Cardiac fibroblast (primary cell): ENCODE measurements around the gene PCGF6.
"Not testable (repeated sequence)": the region's sequence is repeated elsewhere in the genome, so short reads cannot be mapped to it uniquely, and the experiment has no call there.

Source experiments
- DNase-seq, 2 donors: peaks; one replicate each; pipeline versions ENCODE4 v3.0.0 to v3.0.0-alpha.2; 2010; ENCODE audit warnings: low read depth in 2 of 2
- H3K4me3 ChIP-seq, 2 donors: replicated peaks in 1 of 2; 1 replicate in 1 of 2; 2 replicates in 1 of 2; pipeline ENCODE4 v1.5.1; 2011; ENCODE audit warnings: low read depth in 2 of 2, low read length in 2 of 2, mild to moderate bottlenecking in 2 of 2, moderate library complexity in 1 of 2
- TF ChIP-seq, protein P1 (sequence below): IDR thresholded peaks from one replicate; pipeline ENCODE4 v1.5.1; 2011; ENCODE audit warnings: low read depth, mild to moderate bottlenecking, low read length, inconsistent platforms

PCGF6 gene

GRCh38 chr10:103259989-103260388, 91.0 kb downstream of the PCGF6 start:
- no peak overlapping the region for H3K4me3 ChIP-seq
- no peak for DNase-seq
- TF ChIP-seq, protein P1, sequence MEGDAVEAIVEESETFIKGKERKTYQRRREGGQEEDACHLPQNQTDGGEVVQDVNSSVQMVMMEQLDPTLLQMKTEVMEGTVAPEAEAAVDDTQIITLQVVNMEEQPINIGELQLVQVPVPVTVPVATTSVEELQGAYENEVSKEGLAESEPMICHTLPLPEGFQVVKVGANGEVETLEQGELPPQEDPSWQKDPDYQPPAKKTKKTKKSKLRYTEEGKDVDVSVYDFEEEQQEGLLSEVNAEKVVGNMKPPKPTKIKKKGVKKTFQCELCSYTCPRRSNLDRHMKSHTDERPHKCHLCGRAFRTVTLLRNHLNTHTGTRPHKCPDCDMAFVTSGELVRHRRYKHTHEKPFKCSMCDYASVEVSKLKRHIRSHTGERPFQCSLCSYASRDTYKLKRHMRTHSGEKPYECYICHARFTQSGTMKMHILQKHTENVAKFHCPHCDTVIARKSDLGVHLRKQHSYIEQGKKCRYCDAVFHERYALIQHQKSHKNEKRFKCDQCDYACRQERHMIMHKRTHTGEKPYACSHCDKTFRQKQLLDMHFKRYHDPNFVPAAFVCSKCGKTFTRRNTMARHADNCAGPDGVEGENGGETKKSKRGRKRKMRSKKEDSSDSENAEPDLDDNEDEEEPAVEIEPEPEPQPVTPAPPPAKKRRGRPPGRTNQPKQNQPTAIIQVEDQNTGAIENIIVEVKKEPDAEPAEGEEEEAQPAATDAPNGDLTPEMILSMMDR = no peak

DNA sequence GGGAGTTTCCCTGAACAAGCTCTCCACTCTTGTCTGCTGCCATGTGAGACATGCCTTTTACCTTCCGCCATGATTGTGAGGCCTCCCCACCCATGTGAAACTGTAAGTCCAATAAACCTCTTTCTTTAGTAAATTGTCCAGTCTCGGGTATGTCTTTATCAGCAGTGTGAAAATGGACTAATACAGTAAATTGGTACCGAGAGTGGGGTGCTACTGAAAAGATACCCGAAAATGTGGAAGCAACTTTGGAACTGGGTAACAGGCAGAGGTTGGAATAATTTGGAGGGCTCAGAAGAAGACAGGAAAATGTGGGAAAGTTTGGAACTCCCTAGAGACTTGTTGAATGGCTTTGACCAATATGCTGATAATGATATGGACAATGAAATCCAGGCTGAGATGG, 92.0 kb downstream of the PCGF6 start:
- not testable (repeated sequence) for DNase-seq, H3K4me3 ChIP-seq

DNA sequence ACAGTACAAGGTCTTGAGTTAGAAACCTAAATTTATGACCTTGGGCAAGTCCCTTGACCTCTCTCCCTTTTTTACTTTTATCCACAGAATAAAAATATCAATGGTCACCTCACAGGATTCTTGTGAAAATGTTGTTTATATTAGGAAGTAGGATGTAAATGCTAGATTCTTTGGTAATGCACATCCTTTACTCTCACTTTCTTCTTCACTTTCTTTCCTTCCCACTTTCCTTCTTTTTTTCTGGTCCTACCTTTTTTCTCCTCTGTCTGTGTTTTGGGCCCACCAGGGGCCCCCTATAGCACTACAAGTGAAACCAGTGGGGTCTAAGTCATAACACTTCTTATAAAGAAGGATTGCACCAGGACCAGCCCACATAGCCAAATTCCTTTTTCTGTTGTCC, 93.1 kb downstream of the PCGF6 start:
- TF ChIP-seq, protein P1 = no peak
- no peak for DNase-seq
- H3K4me3 ChIP-seq = no peak overlapping the region

DNA sequence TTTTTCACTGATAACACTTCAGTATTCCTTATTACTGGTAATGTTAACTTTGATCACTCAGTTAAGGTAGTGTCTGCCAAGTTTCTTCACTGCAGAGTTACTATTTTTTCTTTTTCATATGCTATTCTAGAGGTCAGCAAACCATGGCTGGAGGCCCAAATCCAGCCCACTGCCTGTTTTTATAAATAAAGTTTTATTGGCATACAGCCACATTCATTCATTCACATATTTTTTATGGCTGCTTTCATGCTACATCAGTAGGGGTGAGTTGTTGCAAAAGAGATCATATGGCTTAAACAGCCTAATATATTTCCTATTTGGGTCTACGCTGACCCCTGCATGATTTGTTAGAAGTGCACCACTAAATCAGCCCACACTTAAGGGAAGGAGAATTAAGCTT, 94.3 kb downstream of the PCGF6 start:
- TF ChIP-seq, protein P1 = no peak
- no peak for DNase-seq
- H3K4me3 ChIP-seq = no peak overlapping the region

DNA sequence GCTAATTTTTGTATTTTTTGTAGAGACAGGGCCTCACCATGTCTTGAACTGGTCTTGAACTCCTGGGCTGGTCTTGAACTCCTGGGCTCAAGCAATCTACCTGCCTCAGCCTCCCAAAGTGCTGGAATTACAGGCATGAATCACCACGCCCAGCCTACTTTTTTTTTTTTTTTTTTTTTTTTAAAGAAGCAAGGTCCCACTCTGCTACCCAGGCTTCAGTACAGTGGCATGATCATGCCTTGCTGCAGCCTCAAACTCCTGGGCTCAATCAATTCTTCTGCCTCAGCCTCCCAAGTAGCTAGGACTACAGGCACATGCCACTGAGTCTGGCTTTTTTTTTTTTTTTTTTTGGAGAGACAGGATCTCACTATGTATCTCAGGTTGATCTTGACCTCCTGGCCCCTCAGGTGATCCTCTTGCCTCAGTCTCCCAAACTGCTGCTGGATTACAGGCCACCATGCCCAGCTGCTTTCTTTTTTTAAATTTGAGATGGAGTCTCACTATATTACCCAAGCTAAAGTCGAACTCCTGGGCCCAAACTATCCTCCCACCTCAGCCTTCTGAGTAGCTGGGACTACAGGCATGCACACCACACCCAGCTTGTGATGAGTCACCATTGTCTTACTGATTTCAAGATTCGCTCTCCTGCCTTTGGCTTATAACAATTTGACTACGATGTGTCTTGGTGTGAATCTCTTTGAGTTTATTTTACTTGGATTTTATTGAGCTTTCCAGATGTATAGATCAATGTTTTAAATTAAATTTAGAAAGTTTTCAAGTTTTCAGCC, 96.2 kb downstream of the PCGF6 start:
- peak in 1 of 2 donors; percentile 61 for DNase-seq
- no peak overlapping the region for H3K4me3 ChIP-seq
- TF ChIP-seq, protein P1 = no peak

- DNase-seq = no peak
- TF ChIP-seq, protein P1 = no peak
- H3K4me3 ChIP-seq = no peak overlapping the region
Measured at GRCh38 chr10:103254113-103254512, 96.8 kb downstream of the PCGF6 start.
